Right cardiac atrium (tissue), 5 donors: Measurements from ENCODE around the gene VPS35. TPM values are rescaled to one million over a fixed set of nuclear protein-coding genes. Genes with fewer than 3 reads are reported as not detected.
A peak's percentile ranks its signal among the peaks of the same experiment; 100 is the strongest.

Experiments
- ATAC-seq, 2 donors: fragments of 200-7000 bp; cut with Tn5 transposase; one replicate each; pipeline versions ENCODE4 v1.8.0 to v1.9.1; 2020; ENCODE audit warnings: moderate library complexity in 2 of 2, mild to moderate bottlenecking in 1 of 2
- DNase-seq, 3 donors: peaks; one replicate each; pipeline ENCODE4 v3.0.0-alpha.2; 2020
- H3K27ac ChIP-seq: one replicate; pipeline ENCODE4 v1.5.1; 2013; ENCODE audit warnings: mild to moderate bottlenecking, low read length, control low read depth, moderate library complexity
- H3K27me3 ChIP-seq: one replicate; pipeline ENCODE4 v1.6.1; 2013; ENCODE audit not compliant: control insufficient read depth, insufficient read depth
- H3K4me1 ChIP-seq: one replicate; pipeline ENCODE4 v1.6.1; 2013; ENCODE audit warnings: low read length; ENCODE audit not compliant: control insufficient read depth, insufficient read depth
- H3K4me3 ChIP-seq: one replicate; pipeline ENCODE4 v1.5.1; 2013; ENCODE audit warnings: low read length, control low read depth
- H3K9me3 ChIP-seq: one replicate; pipeline ENCODE4 v1.6.1; 2013; ENCODE audit warnings: low read length; ENCODE audit not compliant: control insufficient read depth
- WGBS: extraction: QIAGEN DNeasy Blood & Tissue Kit; methylation state at CpG from one replicate; pipeline ENCODE4 v1.1.7; 2013; 5-methylcytosine and 5-hydroxymethylcytosine counted together
- intact Hi-C, 4 donors: fragments of 100-400 bp; cut with DNase I; formaldehyde crosslinking; loops; one replicate each; pipeline versions ENCODE4 v1.11.0 to v1.14.0; 2022 to 2023
- polyA plus RNA-seq: library from polyadenylated mRNA; stranded (reverse); fragments of 200-250 nt; gene quantifications from one replicate; pipeline ENCODE4 v1.2.3, GENCODE V29; 2013
- total RNA-seq, 4 donors: library from RNA; stranded (reverse); fragmentation: NEBNext Ultra II Directional; extraction: Animal tissue kit (Norgen Biotek cat#: 25700); gene quantifications; one replicate each; pipeline ENCODE4 v1.2.1, GENCODE V29; 2021
- donor health status: healthy with polysubstance abuse.
- donor health status: DM: no; HTN: yes; CAD: no.
- donor health status: DM: no; HTN: no; CAD: no.
- donor health status: DM: no; HTN: yes; CAD: no; lungs with severe emphysema.
- donor health status: DM: yes; HTN: yes; CAD: no.

The VPS35 gene
- total and polyA plus RNA-seq, 5 donors, result 26.7 to 94.2 (median 78.8) TPM

DNA sequence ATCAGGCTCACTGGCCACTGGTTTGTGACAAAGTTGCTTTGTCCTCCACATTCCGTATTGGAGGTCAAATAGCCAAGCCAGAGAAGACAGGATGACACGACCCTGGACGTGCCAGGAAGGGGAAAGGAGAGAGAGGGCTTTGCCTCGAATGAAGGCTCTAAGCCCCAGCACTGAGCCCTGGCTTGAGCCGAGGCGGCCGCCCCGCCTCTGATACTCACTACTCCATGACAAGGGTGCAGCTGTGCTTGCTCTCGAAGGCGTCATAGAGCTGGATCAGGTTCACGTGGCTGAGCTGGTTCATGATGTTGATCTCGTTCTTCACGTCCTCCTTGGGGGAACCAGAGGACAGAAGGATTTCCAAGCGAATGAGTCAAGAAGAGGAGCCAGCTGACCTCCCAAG lies 39.8 kb upstream of the VPS35 start:
- peak overlapping the region; percentile 48 for H3K27ac ChIP-seq
- intact Hi-C loops, result no loop called here
- H3K27me3 ChIP-seq, result no peaks in the 10 kb centered on the region
- H3K9me3 ChIP-seq, result no peaks in the 10 kb centered on the region
- no peak overlapping the region for H3K4me3 ChIP-seq
- H3K4me1 ChIP-seq, result no peaks in the 10 kb centered on the region
- no peak for DNase-seq
- 71% methylated on average over 14 of the region's 14 CpGs for WGBS
- no peak for ATAC-seq

DNA sequence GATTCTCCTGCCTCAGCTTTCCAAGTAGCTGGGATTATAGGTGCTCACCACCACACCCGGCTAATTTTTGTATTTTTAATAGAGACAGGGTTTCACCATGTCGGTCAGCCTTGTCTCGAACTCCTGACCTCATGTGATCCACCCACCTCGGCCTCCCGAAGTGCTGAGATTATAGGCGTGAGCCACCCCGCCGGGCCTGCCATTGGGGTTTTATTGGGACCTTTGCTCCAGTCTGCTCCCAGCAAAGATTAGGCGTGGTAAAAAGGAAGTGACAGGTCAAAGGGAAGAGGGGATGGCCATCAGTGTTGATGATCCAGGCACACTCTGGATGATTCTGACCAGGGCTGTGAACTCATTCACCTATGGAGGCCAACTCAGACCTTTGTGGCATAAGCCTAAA lies 38.7 kb upstream of the VPS35 start:
- Histone ChIP-seq H3K4me3 (no peak overlapping the region), H3K27me3 (no peaks in the 10 kb centered on the region), H3K4me1 (no peaks in the 10 kb centered on the region), H3K27ac (no peak overlapping the region), H3K9me3 (no peaks in the 10 kb centered on the region)
- DNase-seq (no peak), ATAC-seq (no peak)
- intact Hi-C loops, result no loop called here
- WGBS, result 88% methylated on average over 9 of the region's 9 CpGs

DNA sequence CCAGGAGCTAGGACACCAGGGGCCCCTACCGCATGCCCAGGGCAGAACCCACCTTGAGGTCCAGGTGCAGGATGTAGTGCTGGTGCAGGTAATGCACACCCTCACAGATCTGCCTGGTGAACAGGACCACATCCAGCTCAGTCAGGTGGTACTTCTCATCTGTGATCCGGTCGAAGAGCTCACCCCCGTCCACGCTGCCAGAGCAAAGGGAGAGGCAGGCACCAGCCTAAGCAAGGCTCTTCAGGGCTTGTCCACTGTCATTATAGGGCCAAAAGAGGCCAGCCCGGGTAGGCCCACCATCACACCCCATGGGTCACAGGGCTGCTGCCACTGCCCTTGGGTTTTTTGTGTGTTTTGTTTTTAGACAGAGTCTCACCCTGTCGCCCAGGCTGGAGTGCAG lies 38.2 kb upstream of the VPS35 start:
- H3K27ac ChIP-seq, result no peak overlapping the region
- intact Hi-C loops, result no loop called here
- H3K27me3 ChIP-seq, result no peaks in the 10 kb centered on the region
- H3K4me1 ChIP-seq, result no peaks in the 10 kb centered on the region
- WGBS, result 92% methylated on average over 7 of the region's 7 CpGs
- H3K4me3 ChIP-seq, result no peak overlapping the region
- no peaks in the 10 kb centered on the region for H3K9me3 ChIP-seq
- ATAC-seq (no peak), DNase-seq (no peak)

DNA sequence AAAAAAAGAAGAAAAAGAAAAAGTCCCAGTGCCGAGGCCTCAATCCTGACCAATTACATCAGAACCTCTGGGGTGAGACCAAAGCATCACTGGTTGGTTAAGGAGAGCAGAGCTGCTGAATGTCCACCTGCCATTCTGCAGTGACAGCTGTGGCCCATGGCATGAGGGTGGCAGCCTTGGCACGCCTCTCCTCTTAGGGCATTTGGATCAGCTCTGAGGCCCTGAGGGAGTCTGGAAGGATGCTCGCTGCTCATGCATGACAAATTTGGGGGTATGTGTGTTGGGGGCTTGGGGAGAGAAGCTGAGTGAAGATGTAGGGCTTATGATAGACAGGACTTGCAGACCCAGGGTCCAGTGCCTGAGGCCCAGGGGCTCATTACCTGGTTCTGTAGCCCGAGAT lies 32.9 kb upstream of the VPS35 start:
- DNase-seq (no peak), ATAC-seq (peak in 1 of 2 donors; percentile 17)
- no peak overlapping the region for H3K4me3 ChIP-seq
- H3K9me3 ChIP-seq, result no peaks in the 10 kb centered on the region
- no peaks in the 10 kb centered on the region for H3K27me3 ChIP-seq
- WGBS, result 85% methylated on average over 4 of the region's 4 CpGs
- intact Hi-C loops, result no loop called here
- peaks cover 1% of the 10 kb centered on the region for H3K4me1 ChIP-seq
- no peak overlapping the region for H3K27ac ChIP-seq

DNA sequence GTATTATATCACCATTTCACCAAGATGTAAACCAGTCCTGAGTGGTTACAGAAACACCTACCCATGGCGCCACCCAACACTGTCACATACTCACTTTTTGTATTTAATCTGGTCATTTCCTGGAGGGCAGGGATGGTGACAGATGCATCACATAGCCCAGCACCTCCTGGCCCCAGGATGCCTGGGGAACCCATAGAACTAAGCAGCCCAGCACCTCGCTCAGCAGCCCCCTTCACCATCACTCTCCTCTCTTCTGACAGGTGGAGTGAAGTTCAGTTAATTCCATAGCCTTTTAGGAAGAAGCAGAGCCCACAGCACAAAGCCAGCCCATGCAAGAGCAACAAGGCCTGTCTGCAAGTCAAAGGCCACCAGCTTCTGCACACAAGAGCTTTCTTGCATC lies 31.6 kb upstream of the VPS35 start:
- intact Hi-C loops, result no loop called here
- 89% methylated on average over 2 of the region's 2 CpGs for WGBS
- ATAC-seq, result no peak

GRCh38 chr16:46719528-46719927 lies 30.6 kb upstream of the VPS35 start:
- ATAC-seq, result peak in 1 of 2 donors; percentile 10
- no peaks in the 10 kb centered on the region for H3K27me3 ChIP-seq
- 89% methylated on average over 6 of the region's 6 CpGs for WGBS
- no peak for DNase-seq
- no peak overlapping the region for H3K27ac ChIP-seq
- intact Hi-C loops, result no loop called here
- peaks cover 1% of the 10 kb centered on the region for H3K4me1 ChIP-seq
- no peak overlapping the region for H3K4me3 ChIP-seq
- no peaks in the 10 kb centered on the region for H3K9me3 ChIP-seq

More for the DNA sequence above, 31.6 kb upstream of the VPS35 start:
- Histone ChIP-seq H3K27ac (no peak overlapping the region), H3K9me3 (no peaks in the 10 kb centered on the region), H3K4me3 (no peak overlapping the region), H3K4me1 (peaks cover 1% of the 10 kb centered on the region), H3K27me3 (no peaks in the 10 kb centered on the region)
- DNase-seq, result no peak

DNA sequence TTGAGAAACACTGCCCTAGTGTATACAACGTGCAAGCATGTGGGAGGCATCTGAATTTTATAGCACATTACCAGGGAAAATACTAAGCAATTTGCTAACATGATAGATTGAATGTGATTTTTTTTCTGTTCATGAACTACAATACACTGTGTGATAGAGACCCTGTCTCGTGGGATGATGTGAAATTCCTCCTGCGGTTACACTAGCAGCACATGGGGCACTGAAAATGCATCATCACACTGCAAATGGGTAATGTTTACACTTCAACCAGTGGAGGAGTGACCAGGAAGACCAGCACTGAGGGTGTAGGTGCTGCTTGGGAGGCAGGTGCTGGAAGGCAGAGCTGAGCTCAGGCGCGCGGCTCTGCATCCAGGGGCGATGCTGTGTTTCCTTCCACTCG lies 29.2 kb upstream of the VPS35 start:
- ATAC-seq (no peak), DNase-seq (no peak)
- peaks cover 1% of the 10 kb centered on the region for H3K4me1 ChIP-seq
- 76% methylated on average over 8 of the region's 8 CpGs for WGBS
- H3K27me3 ChIP-seq, result no peaks in the 10 kb centered on the region
- no peaks in the 10 kb centered on the region for H3K9me3 ChIP-seq
- H3K4me3 ChIP-seq, result no peak overlapping the region
- intact Hi-C loops, result no loop called here
- no peak overlapping the region for H3K27ac ChIP-seq

DNA sequence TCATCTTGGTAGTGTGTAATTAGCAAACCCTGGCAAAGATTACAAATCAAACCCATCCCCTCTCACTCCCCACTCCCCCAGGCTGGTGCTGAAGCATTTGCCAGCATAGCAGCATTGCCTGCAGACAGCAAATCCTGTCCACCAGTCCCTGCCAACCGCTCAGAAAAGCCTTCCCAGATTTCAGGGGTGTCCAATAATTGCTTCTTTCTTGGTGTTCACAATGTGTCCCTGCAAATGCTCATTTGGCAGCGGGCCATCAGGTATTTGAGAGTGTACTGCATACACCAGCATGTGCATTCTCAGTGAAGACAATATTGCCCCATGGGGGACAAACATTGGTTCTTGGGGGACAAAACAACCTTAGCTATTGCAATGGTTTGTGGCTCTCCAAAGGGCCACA lies 28.7 kb upstream of the VPS35 start:
- DNase-seq (no peak), ATAC-seq (no peak)
- intact Hi-C loops, result no loop called here
- no peak overlapping the region for H3K4me3 ChIP-seq
- 73% methylated on average over 2 of the region's 2 CpGs for WGBS
- peaks cover 1% of the 10 kb centered on the region for H3K4me1 ChIP-seq
- H3K27me3 ChIP-seq, result no peaks in the 10 kb centered on the region
- H3K9me3 ChIP-seq, result no peaks in the 10 kb centered on the region
- no peak overlapping the region for H3K27ac ChIP-seq

DNA sequence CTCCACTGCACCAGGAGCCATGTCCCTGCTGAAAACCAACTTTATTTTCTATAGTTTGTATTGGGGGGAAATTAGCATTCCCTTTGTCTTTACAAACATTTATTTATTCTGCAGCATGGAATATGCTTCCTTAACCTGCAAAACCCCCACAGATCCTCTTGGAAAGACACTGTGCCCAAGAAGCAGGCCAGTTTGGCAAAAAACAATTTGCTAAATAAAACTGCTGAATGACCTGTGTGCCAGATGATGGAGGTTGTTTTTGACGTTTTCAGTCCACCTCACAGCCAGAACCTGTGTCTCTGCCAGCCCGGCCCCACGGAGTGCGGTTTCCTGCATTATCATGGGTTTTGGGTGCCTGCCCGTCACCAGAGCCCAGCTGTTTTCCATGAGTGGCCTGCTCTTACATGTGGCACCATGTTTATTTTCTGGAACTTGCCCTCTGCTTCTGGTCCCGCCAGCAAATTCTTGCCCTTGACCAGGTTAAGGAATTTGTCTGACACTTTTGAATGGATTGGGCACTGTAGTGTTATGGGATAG lies 26.9 kb upstream of the VPS35 start:
- WGBS, result 44% methylated on average over 6 of the region's 6 CpGs
- Histone ChIP-seq H3K27me3 (no peaks in the 10 kb centered on the region), H3K4me3 (no peak overlapping the region), H3K4me1 (peaks cover 1% of the 10 kb centered on the region), H3K9me3 (no peaks in the 10 kb centered on the region), H3K27ac (peak overlapping the region; percentile 50)
- DNase-seq (peak; percentile 34 to 83 (median 75)), ATAC-seq (peak; percentile 42 to 63)
- intact Hi-C loops, result no loop called here

DNA sequence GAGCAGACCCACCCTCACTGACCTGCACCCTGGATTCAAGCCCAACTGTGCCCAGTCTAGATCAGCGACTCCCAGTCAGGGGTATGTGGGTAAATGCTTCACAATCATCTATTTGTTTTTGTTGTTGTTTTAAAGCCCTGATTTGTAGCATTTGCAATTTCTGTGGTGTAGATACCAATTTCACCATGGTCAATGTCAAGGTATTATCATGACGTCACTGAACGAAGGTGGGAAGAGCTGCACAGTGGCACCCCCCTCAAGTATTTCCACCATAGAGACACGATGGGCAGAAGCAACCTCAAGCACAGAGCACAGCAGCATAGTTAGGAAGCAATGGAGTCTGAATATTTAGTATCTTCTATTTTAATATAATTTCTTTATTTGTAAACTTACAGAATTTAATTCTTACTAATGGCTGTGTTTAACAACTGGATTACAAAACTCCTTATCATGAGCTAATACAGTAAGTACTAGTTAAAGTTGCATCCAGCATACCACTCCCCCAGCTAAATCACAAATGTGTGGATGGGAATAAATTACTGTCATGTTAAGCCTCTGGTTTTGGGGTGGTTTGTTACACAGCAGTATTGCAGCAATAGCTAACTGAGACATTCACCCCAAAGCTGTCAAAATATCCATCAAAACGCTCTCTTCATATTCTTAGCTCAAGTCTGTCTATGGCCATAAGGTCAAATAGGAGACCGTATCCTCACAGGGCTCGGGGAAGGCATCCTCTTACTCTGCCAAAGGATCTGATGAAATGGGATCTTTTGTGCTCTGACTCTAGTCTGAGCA lies 26.0 kb upstream of the VPS35 start:
- Histone ChIP-seq H3K27me3 (no peaks in the 10 kb centered on the region), H3K9me3 (no peaks in the 10 kb centered on the region), H3K4me3 (no peak overlapping the region), H3K27ac (peak overlapping the region; percentile 50), H3K4me1 (peaks cover 1% of the 10 kb centered on the region)
- DNase-seq (no peak), ATAC-seq (no peak)
- intact Hi-C loops, result no loop called here
- 79% methylated on average over 7 of the region's 7 CpGs for WGBS

DNA sequence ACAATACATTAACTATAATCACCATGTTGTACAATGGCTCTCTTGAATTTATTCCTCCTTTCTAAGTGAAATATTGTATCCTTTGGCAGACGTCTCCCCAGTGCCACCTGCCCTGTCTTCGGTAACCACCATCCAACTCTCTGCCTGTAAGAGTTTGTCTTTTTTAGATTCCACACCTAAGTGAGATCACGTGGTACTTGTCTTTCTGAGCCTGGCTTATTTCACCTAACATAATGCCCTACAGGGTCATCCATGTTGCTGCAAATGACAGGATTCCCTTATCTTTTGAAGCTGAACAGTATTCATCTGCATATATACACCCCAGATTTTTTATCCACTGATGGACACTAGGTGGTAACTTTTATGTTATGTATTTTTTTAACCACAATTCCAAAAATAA lies 24.7 kb upstream of the VPS35 start:
- intact Hi-C loops, result no loop called here
- H3K27ac ChIP-seq, result peak overlapping the region; percentile 37
- H3K4me3 ChIP-seq, result no peak overlapping the region
- no peak for ATAC-seq
- no peaks in the 10 kb centered on the region for H3K9me3 ChIP-seq
- 46% methylated on average over 3 of the region's 3 CpGs for WGBS
- peaks cover 1% of the 10 kb centered on the region for H3K4me1 ChIP-seq
- DNase-seq, result no peak
- H3K27me3 ChIP-seq, result no peaks in the 10 kb centered on the region
